Jurkat, Clone E6-1 (cell line): ENCODE results near the gene DYNLT1.
"Not testable (repeated sequence)": the region's sequence is repeated elsewhere in the genome, so short reads cannot be mapped to it uniquely, and the experiment has no call there.

Source experiments
- DNase-seq: peaks from one replicate; pipeline ENCODE4 v3.0.0-alpha.2; 2011; ENCODE audit warnings: low read depth, low spot score
- H3K4me3 ChIP-seq: 2 replicates; pipeline ENCODE4 v1.5.1; 2011; ENCODE audit warnings: mild to moderate bottlenecking, low read length, control low read depth, moderate library complexity

The DYNLT1 gene

GRCh38 chr6:158666628-158667359 is 22.3 kb upstream of the DYNLT1 start:
- no peak for DNase-seq
- no peak overlapping the region for H3K4me3 ChIP-seq

GRCh38 chr6:158665332-158665731 is 20.8 kb upstream of the DYNLT1 start:
- no peak overlapping the region for H3K4me3 ChIP-seq
- DNase-seq = no peak

- H3K4me3 ChIP-seq = no peak overlapping the region
- DNase-seq = no peak
Measured at GRCh38 chr6:158663625-158664165, 19.2 kb upstream of the DYNLT1 start.

GRCh38 chr6:158662954-158663624 is 18.5 kb upstream of the DYNLT1 start:
- no peak for DNase-seq
- H3K4me3 ChIP-seq = no peak overlapping the region

- no peak for DNase-seq
- no peak overlapping the region for H3K4me3 ChIP-seq
Measured at GRCh38 chr6:158662607-158662953, 18.0 kb upstream of the DYNLT1 start.

GRCh38 chr6:158661156-158661685 is 16.7 kb upstream of the DYNLT1 start:
- DNase-seq = no peak

GRCh38 chr6:158660333-158660754 is 15.8 kb upstream of the DYNLT1 start:
- H3K4me3 ChIP-seq = no peak overlapping the region
- DNase-seq = peak; percentile 42

More at GRCh38 chr6:158661156-158661685, 16.7 kb upstream of the DYNLT1 start:
- no peak overlapping the region for H3K4me3 ChIP-seq

- DNase-seq, H3K4me3 ChIP-seq: not testable (repeated sequence)
Measured at GRCh38 chr6:158656986-158657385, 12.4 kb upstream of the DYNLT1 start.

- no peak overlapping the region for H3K4me3 ChIP-seq
- no peak for DNase-seq
Measured at GRCh38 chr6:158655569-158656450, 11.3 kb upstream of the DYNLT1 start.

GRCh38 chr6:158654960-158655489 is 10.5 kb upstream of the DYNLT1 start:
- no peak overlapping the region for H3K4me3 ChIP-seq
- DNase-seq = no peak

GRCh38 chr6:158654498-158654897 is 10.0 kb upstream of the DYNLT1 start:
- no peak for DNase-seq
- no peak overlapping the region for H3K4me3 ChIP-seq

GRCh38 chr6:158653577-158654354 is 9.2 kb upstream of the DYNLT1 start:
- peak overlapping the region; percentile 2; the same call in 1 of the 2 replicates for H3K4me3 ChIP-seq
- peak; percentile 98 for DNase-seq

- not testable (repeated sequence) for H3K4me3 ChIP-seq, DNase-seq
Measured at GRCh38 chr6:158651981-158652737, 7.6 kb upstream of the DYNLT1 start.

- no peak within 1 kb of the TSS for H3K4me3 ChIP-seq
- DNase-seq = peak; percentile 68
Measured at GRCh38 chr6:158649289-158650143, 5.0 kb upstream of the DYNLT1 start, which contains the start of gene SYTL3. Gene SYTL3, plus strand, starts transcription at chr6:158650054. Its CDS starts 13,215 bp downstream, at chr6:158663269.

GRCh38 chr6:158648682-158649131 is 4.2 kb upstream of the DYNLT1 start:
- no peak for DNase-seq
- no peak overlapping the region for H3K4me3 ChIP-seq

GRCh38 chr6:158647501-158647900 is 3.0 kb upstream of the DYNLT1 start:
- no peak overlapping the region for H3K4me3 ChIP-seq
- no peak for DNase-seq
